ENCODE results near the gene ARPC4. TPM values are rescaled to one million over a fixed set of nuclear protein-coding genes. Genes with fewer than 3 reads are reported as not detected.

ARPC4 gene
- total and polyA plus RNA-seq, 2 donors (not counting 3 experiments of a cell fraction or from before 2014, with no cell fraction given), result 181 to 197 TPM

DNA sequence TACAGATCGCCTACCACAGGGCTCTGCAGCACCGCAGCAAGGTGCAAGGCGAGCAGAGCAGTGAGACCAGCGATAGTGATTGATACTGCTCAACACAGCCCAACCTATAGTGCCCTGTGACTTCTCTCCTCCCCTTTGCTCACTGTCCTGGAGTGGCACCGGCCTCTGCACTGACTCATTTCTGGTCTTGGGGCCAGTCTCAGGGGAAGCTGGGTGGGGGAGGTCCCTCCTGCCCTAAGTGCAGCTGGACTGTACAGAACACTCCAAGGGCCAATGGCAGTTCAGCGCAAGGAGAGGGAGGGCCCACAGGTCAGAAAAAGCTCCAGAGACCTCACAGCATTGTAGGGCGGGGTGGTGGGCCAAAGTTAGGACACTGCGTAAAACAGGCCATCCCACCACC, 45.6 kb upstream of the ARPC4 start:
- Histone ChIP-seq H3K4me3 (replicated peaks in 1 of 3; ENCODE audit: insufficient read depth in 1 of 3, low read depth in 1 of 3, low read length in 3 of 3) (no peak overlapping the region), H2AFZ (ENCODE audit: low read depth, low read length) (no peak overlapping the region), H3K4me2 (ENCODE audit: insufficient read depth, low read length) (no peak overlapping the region), H3K4me1 (ENCODE audit: control insufficient read depth, extremely low read depth, insufficient read depth, low read length) (peaks cover 32% of the 10 kb centered on the region), H4K20me1 (replicated peaks; ENCODE audit: control insufficient read depth, extremely low read depth, insufficient read depth, low read length) (no peaks in the 10 kb centered on the region), H3K27ac (ENCODE audit: insufficient read depth, low read depth, low read length) (peak overlapping the region; percentile 19), H3K79me2 (ENCODE audit: control insufficient read depth, insufficient read depth, low read length) (peaks cover 12% of the 10 kb centered on the region), H3K27me3 (ENCODE audit: control insufficient read depth in 2 of 2, insufficient read depth in 2 of 2, low read length in 2 of 2) (no peaks in the 10 kb centered on the region), H3K9ac (replicated peaks; ENCODE audit: extremely low read depth, insufficient read depth, low read length) (no peak overlapping the region), H3K9me1 (replicated peaks; ENCODE audit: control insufficient read depth, extremely low read depth, insufficient read depth, low read length) (no peaks in the 10 kb centered on the region), H3K36me3 (ENCODE audit: control insufficient read depth in 2 of 2, extremely low read depth in 1 of 2, insufficient read depth in 2 of 2, low read length in 2 of 2) (peaks cover 14 to 55% of the 10 kb centered on the region in 2 experiments), H3K9me3 (replicated peaks; ENCODE audit: control insufficient read depth, insufficient read depth, low read length) (no peaks in the 10 kb centered on the region)
- CTCF ChIA-PET, result interaction anchor here (0.9 to 1.0 kb wide), 2 partner anchors 10 to 31 kb away, joined by 3 read pairs; no protein-coding TSS in a partner anchor
- TF ChIP-seq JUN (IDR thresholded peaks at IDR 0.05; ENCODE audit: borderline replicate concordance, insufficient read depth, insufficient read length, low read depth) (peak; percentile 10), POLR2AphosphoS5 (IDR thresholded peaks at IDR 0.05; ENCODE audit: insufficient read depth, low read depth, low read length) (peak; percentile 23), EZH2 (IDR thresholded peaks at IDR 0.05; ENCODE audit: borderline replicate concordance, low read depth, low read length, severe bottlenecking) (no peak), MYC (IDR thresholded peaks at IDR 0.05; ENCODE audit: low read depth, low read length) (no peak), FOS (IDR thresholded peaks at IDR 0.05; ENCODE audit: borderline replicate concordance, insufficient read depth, low read length) (peak; percentile 33), POLR2A (IDR thresholded peaks at IDR 0.05; ENCODE audit: low read depth, low read length) (no peak), GATA2 (IDR thresholded peaks at IDR 0.05; ENCODE audit: insufficient read depth, insufficient read length, low read depth, low read length) (no peak)
- TF ChIP-seq, protein P1, sequence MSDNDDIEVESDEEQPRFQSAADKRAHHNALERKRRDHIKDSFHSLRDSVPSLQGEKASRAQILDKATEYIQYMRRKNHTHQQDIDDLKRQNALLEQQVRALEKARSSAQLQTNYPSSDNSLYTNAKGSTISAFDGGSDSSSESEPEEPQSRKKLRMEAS (IDR thresholded peaks at IDR 0.05; ENCODE audit: insufficient read depth, insufficient read length), result no peak
- TF ChIP-seq, protein P2, sequence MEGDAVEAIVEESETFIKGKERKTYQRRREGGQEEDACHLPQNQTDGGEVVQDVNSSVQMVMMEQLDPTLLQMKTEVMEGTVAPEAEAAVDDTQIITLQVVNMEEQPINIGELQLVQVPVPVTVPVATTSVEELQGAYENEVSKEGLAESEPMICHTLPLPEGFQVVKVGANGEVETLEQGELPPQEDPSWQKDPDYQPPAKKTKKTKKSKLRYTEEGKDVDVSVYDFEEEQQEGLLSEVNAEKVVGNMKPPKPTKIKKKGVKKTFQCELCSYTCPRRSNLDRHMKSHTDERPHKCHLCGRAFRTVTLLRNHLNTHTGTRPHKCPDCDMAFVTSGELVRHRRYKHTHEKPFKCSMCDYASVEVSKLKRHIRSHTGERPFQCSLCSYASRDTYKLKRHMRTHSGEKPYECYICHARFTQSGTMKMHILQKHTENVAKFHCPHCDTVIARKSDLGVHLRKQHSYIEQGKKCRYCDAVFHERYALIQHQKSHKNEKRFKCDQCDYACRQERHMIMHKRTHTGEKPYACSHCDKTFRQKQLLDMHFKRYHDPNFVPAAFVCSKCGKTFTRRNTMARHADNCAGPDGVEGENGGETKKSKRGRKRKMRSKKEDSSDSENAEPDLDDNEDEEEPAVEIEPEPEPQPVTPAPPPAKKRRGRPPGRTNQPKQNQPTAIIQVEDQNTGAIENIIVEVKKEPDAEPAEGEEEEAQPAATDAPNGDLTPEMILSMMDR (IDR thresholded peaks at IDR 0.05; ENCODE audit: extremely low read depth in 1 of 2, insufficient read depth in 1 of 2, low read depth in 1 of 2, low read length in 2 of 2), result no peak
- DNase-seq (ENCODE audit: low read depth, low spot score) (peak; percentile 49), FAIRE-seq (peak; percentile 83)
- BruUV-seq (replicated peaks), result no TSS peak
- intact Hi-C loops (cut with micrococcal nuclease), result no loop called here
- POLR2A ChIA-PET, result no interaction called here
- dilution Hi-C loops (cut with MboI; ENCODE audit: extremely low pct_ligation_motif_present, low sequenced_read_pairs), result no loop called here
